Mesendoderm (in vitro differentiated cells): ENCODE measurements around the gene CDK5R2.

Experiments used
- DNase-seq: peaks from one replicate; pipeline ENCODE4 v3.0.0; 2013
- H2AK5ac ChIP-seq: 2 replicates; pipeline ENCODE4 v1.6.1; 2013; ENCODE audit warnings: low read length, inconsistent platforms
- H2BK120ac ChIP-seq: 2 replicates; pipeline ENCODE4 v1.6.1; 2013; ENCODE audit warnings: low read depth, mild to moderate bottlenecking, low read length, moderate library complexity, mixed read lengths
- H2BK15ac ChIP-seq: replicated peaks from 2 replicates; pipeline ENCODE4 v1.6.1; 2013; ENCODE audit warnings: low read depth, mild to moderate bottlenecking, moderate library complexity
- H2BK5ac ChIP-seq: 2 replicates; pipeline ENCODE4 v1.6.1; 2013; ENCODE audit warnings: low read length, inconsistent platforms
- H3K18ac ChIP-seq: 2 replicates; pipeline ENCODE4 v1.6.1; 2013; ENCODE audit warnings: mild to moderate bottlenecking, low read length, mixed read lengths
- H3K23ac ChIP-seq: one replicate; pipeline ENCODE4 v1.6.1; 2013; ENCODE audit warnings: low read length
- H3K27ac ChIP-seq: 2 replicates; pipeline ENCODE4 v1.5.1; 2013; ENCODE audit warnings: low read depth, mild to moderate bottlenecking, inconsistent platforms, low read length, moderate library complexity
- H3K27me3 ChIP-seq: 2 replicates; pipeline ENCODE4 v1.6.1; 2013; ENCODE audit warnings: low read length, control low read depth, mild to moderate bottlenecking, inconsistent platforms; ENCODE audit not compliant: insufficient read depth, poor library complexity
- H3K36me3 ChIP-seq: 2 replicates; pipeline ENCODE4 v1.6.1; 2013; ENCODE audit warnings: low read length, inconsistent platforms; ENCODE audit not compliant: control insufficient read depth, insufficient read depth
- H3K4ac ChIP-seq: one replicate; pipeline ENCODE4 v1.6.1; 2013; ENCODE audit warnings: low read depth, mild to moderate bottlenecking, low read length, moderate library complexity
- H3K4me1 ChIP-seq: 2 replicates; pipeline ENCODE4 v1.6.1; 2013; ENCODE audit warnings: low read depth, low read length, inconsistent platforms; ENCODE audit not compliant: control insufficient read depth
- H3K4me2 ChIP-seq: 2 replicates; pipeline ENCODE4 v1.6.1; 2013; ENCODE audit warnings: low read length
- H3K4me3 ChIP-seq: 2 replicates; pipeline ENCODE4 v1.5.1; 2013; ENCODE audit warnings: mild to moderate bottlenecking, low read length
- H3K56ac ChIP-seq: one replicate; pipeline ENCODE4 v1.6.1; 2013; ENCODE audit warnings: low read length
- H3K79me1 ChIP-seq: 2 replicates; pipeline ENCODE4 v1.6.1; 2013; ENCODE audit warnings: low read length, inconsistent platforms
- H3K79me2 ChIP-seq: 2 replicates; pipeline ENCODE4 v1.6.1; 2013; ENCODE audit warnings: mild to moderate bottlenecking, low read length; ENCODE audit not compliant: control insufficient read depth, insufficient read depth
- H3K9ac ChIP-seq: 2 replicates; pipeline ENCODE4 v1.6.1; 2013; ENCODE audit warnings: low read length, inconsistent platforms
- H4K5ac ChIP-seq: one replicate; pipeline ENCODE4 v1.6.1; 2013; ENCODE audit warnings: low read length
- H4K8ac ChIP-seq: one replicate; pipeline ENCODE4 v1.6.1; 2013; ENCODE audit warnings: low read depth, mild to moderate bottlenecking, control low read depth, low read length, moderate library complexity
- WGBS: extraction: QIAGEN DNeasy Blood & Tissue Kit; methylation state at CpG from one replicate; pipeline ENCODE4 v1.1.7; 2013; ENCODE audit warnings: low lambda C conversion rate, missing lambda C conversion rate; ENCODE audit not compliant: insufficient coverage; ENCODE audit errors: extremely low coverage; 5-methylcytosine and 5-hydroxymethylcytosine counted together

The CDK5R2 gene

DNA sequence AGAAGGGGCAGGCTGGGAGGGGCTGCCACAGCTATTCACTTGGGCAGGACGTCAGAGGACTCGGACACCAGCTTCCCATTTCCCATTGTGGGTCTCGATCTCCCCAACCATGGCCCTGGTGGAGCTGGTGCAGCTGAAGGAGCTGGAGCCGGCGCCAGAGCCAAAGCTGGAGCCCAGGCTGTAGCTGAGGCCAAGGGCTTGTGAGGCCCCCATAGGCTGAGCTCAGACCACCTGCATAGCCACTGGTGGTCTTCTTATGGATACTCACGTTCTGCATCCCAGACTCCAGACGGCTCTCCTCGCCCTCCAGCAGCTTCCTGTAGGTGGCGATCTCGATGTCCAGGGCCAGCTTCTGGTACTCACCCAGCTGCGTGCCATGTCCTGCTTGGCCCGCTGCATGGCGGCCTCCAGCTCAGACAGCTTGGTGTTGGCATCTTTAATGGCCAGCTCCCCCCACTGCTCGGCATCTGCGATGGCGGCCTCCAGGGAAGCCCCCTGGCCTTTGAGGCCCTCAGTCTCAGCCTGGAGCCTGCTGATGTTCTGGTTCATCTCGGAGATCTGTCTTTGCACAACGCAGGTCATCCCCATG, 6.0 kb upstream of the CDK5R2 start:
- no peaks in the 10 kb centered on the region for H3K4me1 ChIP-seq
- H3K56ac ChIP-seq, result no peak overlapping the region
- H3K79me2 ChIP-seq, result no peaks in the 10 kb centered on the region
- peak; percentile 31 for DNase-seq
- no peak overlapping the region for H4K8ac ChIP-seq
- H3K27me3 ChIP-seq, result peaks cover 6% of the 10 kb centered on the region
- H3K4me2 ChIP-seq, result no peak overlapping the region
- H2BK5ac ChIP-seq, result no peak overlapping the region
- H3K4me3 ChIP-seq, result no peak overlapping the region
- H2AK5ac ChIP-seq, result no peak overlapping the region
- no peak overlapping the region for H3K23ac ChIP-seq
- H3K27ac ChIP-seq, result no peak overlapping the region
- H2BK15ac ChIP-seq, result no peak overlapping the region
- no peak overlapping the region for H3K4ac ChIP-seq
- no peaks in the 10 kb centered on the region for H3K36me3 ChIP-seq
- no CpG with 5 or more reads among the region's 18 CpGs for WGBS
- no peak overlapping the region for H3K9ac ChIP-seq
- H3K79me1 ChIP-seq, result no peaks in the 10 kb centered on the region
- H4K5ac ChIP-seq, result no peak overlapping the region
- H2BK120ac ChIP-seq, result no peak overlapping the region
- H3K18ac ChIP-seq, result no peak overlapping the region

DNA sequence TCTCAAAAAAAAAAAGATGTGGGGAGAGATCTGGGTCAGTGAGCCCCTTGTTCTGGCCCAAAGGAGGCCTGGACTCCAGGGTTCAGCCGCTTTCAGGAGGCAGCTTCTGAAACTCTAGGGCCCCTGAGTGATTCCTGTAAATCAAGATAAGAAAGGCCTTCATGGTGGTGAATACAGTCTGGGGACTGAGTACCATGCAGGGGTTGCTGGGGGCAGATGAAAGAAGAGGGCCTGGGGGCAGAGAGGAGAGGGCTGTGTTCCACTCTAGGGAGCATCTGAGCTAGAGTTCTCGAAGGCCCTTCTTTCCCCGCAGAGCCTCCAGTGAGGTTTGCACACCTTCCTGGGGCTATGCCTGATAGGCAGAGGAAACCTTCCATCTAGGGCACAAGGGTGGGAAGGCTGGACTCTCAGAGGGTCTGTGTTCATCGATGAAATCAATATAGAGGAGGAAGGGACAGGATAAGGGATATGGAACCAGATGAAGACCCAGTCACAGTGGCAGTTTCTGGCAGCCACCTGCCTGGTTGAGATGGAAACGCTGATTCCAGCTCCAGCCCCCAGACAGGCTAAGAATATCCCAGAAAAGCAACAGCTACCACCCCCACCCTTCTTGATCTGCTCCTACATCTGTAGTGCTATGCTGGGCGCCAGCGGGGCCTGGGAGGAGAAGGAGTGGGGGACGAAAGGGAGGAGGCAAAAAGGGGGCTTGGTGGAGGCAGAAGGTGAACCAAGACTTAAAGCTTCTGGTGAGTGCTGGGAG, 4.7 kb upstream of the CDK5R2 start:
- no peak overlapping the region for H2AK5ac ChIP-seq
- H2BK120ac ChIP-seq, result no peak overlapping the region
- no peak overlapping the region for H3K56ac ChIP-seq
- H3K18ac ChIP-seq, result no peak overlapping the region
- H4K5ac ChIP-seq, result no peak overlapping the region
- H2BK15ac ChIP-seq, result no peak overlapping the region
- H4K8ac ChIP-seq, result no peak overlapping the region
- no peak overlapping the region for H3K9ac ChIP-seq
- H3K4me2 ChIP-seq, result no peak overlapping the region
- no CpG with 5 or more reads among the region's 8 CpGs for WGBS
- H3K36me3 ChIP-seq, result no peaks in the 10 kb centered on the region
- H3K4me1 ChIP-seq, result no peaks in the 10 kb centered on the region
- H3K79me1 ChIP-seq, result no peaks in the 10 kb centered on the region
- no peak overlapping the region for H3K4ac ChIP-seq
- DNase-seq, result no peak
- peaks cover 7% of the 10 kb centered on the region for H3K27me3 ChIP-seq
- H2BK5ac ChIP-seq, result no peak overlapping the region
- no peak overlapping the region for H3K27ac ChIP-seq
- no peaks in the 10 kb centered on the region for H3K79me2 ChIP-seq
- no peak overlapping the region for H3K4me3 ChIP-seq
- H3K23ac ChIP-seq, result no peak overlapping the region

DNA sequence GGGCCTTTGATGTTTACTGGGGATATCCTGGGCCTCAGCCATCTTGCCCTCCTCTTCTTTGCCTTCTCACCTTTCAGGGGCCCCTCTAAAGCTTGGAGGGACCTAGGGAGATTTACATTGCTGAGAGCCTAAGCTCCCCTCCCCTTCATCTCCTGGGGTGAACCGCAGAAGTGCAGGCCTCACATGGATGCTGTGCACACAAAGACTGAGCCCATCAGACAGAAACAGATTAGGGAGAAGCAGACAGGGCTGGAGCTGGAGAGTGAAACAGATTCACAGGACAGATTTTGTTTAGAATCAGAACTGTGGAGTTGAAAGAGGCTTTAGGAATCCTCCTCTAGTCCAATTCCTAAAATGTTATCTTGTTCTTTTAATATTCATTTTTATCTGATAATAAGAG, 3.4 kb upstream of the CDK5R2 start:
- Histone ChIP-seq H3K27ac (no peak overlapping the region), H3K4me1 (no peaks in the 10 kb centered on the region), H2BK15ac (no peak overlapping the region), H4K5ac (no peak overlapping the region), H3K36me3 (no peaks in the 10 kb centered on the region), H4K8ac (no peak overlapping the region), H2BK120ac (no peak overlapping the region), H3K79me2 (no peaks in the 10 kb centered on the region), H3K56ac (no peak overlapping the region), H3K27me3 (peaks cover 20% of the 10 kb centered on the region), H2AK5ac (no peak overlapping the region), H3K23ac (no peak overlapping the region), H3K4me3 (no peak overlapping the region), H3K18ac (no peak overlapping the region), H2BK5ac (no peak overlapping the region), H3K4ac (no peak overlapping the region), H3K9ac (no peak overlapping the region), H3K79me1 (no peaks in the 10 kb centered on the region), H3K4me2 (no peak overlapping the region)
- no peak for DNase-seq
- no CpG with 5 or more reads among the region's 1 CpG for WGBS

GRCh38 chr2:218957671-218958070, 1.8 kb upstream of the CDK5R2 start:
- H3K79me2 ChIP-seq, result no peaks in the 10 kb centered on the region
- H3K79me1 ChIP-seq, result no peaks in the 10 kb centered on the region
- no peak overlapping the region for H3K23ac ChIP-seq
- H3K4me2 ChIP-seq, result no peak overlapping the region
- DNase-seq, result no peak
- H3K27me3 ChIP-seq, result peaks cover 25% of the 10 kb centered on the region
- no peak overlapping the region for H4K8ac ChIP-seq
- no peak overlapping the region for H4K5ac ChIP-seq
- no peak overlapping the region for H3K4me3 ChIP-seq
- no peak overlapping the region for H2BK15ac ChIP-seq
- H3K18ac ChIP-seq, result no peak overlapping the region
- no peak overlapping the region for H3K9ac ChIP-seq
- no peak overlapping the region for H2BK120ac ChIP-seq
- no peak overlapping the region for H2AK5ac ChIP-seq
- H3K27ac ChIP-seq, result no peak overlapping the region
- H3K4me1 ChIP-seq, result peaks cover 2% of the 10 kb centered on the region
- H2BK5ac ChIP-seq, result no peak overlapping the region
- WGBS, result no CpG with 5 or more reads among the region's 4 CpGs
- H3K36me3 ChIP-seq, result no peaks in the 10 kb centered on the region
- H3K56ac ChIP-seq, result no peak overlapping the region
- H3K4ac ChIP-seq, result no peak overlapping the region

- Histone ChIP-seq H3K4me1 (peaks cover 2% of the 10 kb centered on the region), H3K27me3 (peaks cover 25% of the 10 kb centered on the region), H3K79me2 (no peaks in the 10 kb centered on the region), H3K4ac (no peak overlapping the region), H2BK15ac (no peak overlapping the region), H2AK5ac (no peak overlapping the region), H2BK5ac (no peak overlapping the region), H3K4me2 (no peak overlapping the region), H3K23ac (no peak overlapping the region), H3K36me3 (no peaks in the 10 kb centered on the region), H3K79me1 (no peaks in the 10 kb centered on the region), H3K18ac (no peak overlapping the region), H3K56ac (no peak overlapping the region), H3K4me3 (no peak overlapping the region), H3K27ac (no peak overlapping the region), H4K8ac (no peak overlapping the region), H4K5ac (no peak overlapping the region), H2BK120ac (no peak overlapping the region), H3K9ac (no peak overlapping the region)
- WGBS, result no CpG with 5 or more reads among the region's 1 CpG
- no peak for DNase-seq
Measured at GRCh38 chr2:218958276-218958675, 1.2 kb upstream of the CDK5R2 start.
